CD4-positive, alpha-beta T cell treated with Interleukin-15 for 1 hour (primary cell): Measurements from ENCODE around the gene RAP1GAP.

Experiments used
- DNase-seq: peaks from one replicate; pipeline ENCODE4 v3.0.0-alpha.2; 2020

The RAP1GAP gene

GRCh38 chr1:21624571-21625389, 44.4 kb downstream of the RAP1GAP start:
- no peak for DNase-seq

GRCh38 chr1:21623410-21623961, 45.7 kb downstream of the RAP1GAP start:
- DNase-seq, result no peak

- no peak for DNase-seq
Measured at GRCh38 chr1:21622466-21623315, 46.5 kb downstream of the RAP1GAP start.

- no peak for DNase-seq
Measured at GRCh38 chr1:21621761-21622436, 47.3 kb downstream of the RAP1GAP start.

DNA sequence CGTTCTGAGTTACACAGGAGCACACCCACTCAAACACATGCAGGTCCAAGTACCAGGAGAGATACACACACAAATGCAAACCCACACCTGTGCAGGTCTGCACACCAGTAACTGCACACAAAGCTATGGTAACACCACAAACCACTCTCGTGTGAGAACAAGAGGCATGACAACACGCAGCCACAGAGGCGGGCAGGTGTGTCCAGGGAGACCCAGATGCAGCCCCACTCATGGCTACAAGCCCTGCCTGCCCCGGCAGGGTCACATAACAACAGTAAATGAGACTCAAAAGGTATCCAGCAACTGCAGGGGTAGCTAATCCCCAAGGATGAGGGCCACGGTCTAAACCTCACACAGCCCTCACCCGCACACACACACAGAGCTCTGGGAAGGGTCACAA, 48.1 kb downstream of the RAP1GAP start:
- no peak for DNase-seq

DNA sequence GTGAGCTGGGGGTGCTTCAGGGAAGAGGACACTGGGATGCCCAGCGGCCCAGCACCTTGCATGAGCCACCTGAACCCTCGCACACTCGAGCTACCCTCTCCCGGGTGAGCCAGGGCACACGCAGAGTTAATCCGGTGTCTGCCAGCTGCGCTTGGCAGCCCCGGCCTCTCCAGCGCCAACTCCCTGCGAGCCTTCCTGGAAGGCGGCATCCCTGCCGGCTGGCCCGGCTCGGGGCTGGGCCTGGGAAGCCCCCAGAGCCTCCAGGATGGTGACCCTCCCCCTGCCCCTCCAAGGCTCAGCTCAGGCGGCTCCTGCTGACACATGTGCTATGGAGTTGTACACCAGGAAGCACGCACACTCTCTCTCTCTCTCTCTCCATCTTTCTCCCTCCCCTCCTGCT, 48.7 kb downstream of the RAP1GAP start:
- no peak for DNase-seq

GRCh38 chr1:21620011-21620410, 49.1 kb downstream of the RAP1GAP start:
- DNase-seq, result no peak

DNA sequence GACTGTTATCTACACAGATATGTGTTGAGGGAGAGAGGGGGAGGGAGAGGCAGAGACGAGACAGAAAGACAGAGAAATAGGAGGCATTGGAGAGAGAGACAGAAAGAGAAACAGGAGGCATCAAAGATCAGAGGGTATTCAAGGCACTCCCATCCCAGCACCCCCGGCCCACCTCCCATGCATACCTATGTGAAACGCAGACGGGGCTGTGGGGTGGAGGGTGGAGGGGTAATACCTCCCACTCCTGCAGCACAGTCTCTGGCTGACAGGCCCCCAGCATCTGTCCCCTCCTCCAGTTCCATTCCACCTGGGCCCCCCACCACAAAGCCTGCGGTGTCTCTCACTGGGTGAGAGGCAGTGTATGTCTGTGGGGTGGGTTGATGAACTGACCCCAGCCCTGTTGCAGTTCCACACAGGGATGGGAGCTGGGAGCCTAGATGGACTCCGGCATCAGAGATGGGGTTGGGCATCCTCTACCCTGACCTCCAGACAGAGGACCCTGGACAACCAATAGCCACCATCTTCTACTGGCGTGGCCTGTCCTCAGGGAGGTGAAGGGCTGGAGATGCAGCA, 49.7 kb downstream of the RAP1GAP start:
- DNase-seq, result no peak

GRCh38 chr1:21618561-21619374, 50.4 kb downstream of the RAP1GAP start:
- no peak for DNase-seq

GRCh38 chr1:21618059-21618458, 51.1 kb downstream of the RAP1GAP start:
- DNase-seq, result no peak

DNA sequence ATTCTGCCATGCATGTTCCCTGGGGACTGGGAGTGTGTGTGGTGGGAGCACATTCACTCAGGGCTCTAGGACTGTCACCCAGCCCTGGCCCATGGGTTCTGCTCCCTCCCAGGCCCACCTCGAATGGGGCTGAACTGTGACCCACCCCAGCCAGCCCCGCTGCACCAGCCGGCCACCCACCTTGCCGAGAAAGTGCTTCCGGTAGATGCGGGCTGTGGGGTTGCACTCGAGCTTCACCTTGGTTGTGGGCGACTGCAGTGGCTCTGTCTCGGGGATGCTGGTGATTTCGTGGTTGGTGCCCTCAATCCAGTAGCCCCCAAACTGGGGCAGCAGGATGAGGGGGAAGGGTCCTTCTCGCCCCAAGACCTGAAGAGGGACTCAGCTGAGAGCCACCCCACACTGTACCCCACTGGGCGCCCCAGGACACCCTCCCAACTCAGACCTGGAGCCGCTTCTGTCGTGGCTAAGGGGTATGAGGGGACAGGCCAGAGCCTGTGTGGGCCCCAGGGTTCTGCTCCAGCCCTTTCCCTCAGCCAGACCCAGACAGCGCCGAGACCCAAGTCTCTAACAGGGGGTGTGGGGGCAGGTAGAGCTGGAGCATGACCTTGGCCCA, 51.9 kb downstream of the RAP1GAP start:
- no peak for DNase-seq

- no peak for DNase-seq
Measured at GRCh38 chr1:21616372-21616771, 52.8 kb downstream of the RAP1GAP start.

DNA sequence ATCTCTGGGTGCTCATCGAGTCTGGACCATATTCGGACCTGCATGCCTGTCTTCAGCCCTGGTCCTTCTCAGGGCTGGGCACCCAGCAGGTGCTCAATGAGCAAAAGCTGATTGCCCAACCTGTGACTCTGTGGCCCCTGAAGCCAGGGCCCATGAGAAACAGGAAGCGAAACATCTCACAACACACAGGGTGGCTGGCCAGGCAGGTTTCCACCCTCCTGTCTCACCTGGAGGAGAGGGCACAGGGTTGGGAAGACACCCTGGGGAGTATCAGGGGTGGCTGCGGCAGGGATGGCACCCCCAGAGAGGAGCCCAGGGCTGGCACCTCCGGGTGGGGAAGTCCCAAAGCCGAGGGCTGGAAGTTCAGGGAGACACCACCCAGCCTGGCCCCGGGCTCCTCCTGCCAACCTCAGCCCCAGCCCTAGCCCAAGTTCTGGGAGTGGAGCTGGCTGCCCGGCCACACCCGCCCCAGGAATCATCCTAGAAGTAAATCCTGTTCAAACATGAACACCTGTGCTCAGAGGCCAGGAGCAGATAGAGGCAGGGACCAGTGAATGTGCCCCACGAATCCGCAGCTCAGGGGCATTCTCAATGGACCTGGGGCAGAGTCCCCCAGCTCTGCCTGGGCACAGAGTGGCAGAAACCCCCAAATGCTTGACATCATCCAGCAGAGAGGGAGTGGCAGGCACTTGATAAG, 54.6 kb downstream of the RAP1GAP start:
- DNase-seq, result no peak

- no peak for DNase-seq
Measured at GRCh38 chr1:21613072-21613867, 55.9 kb downstream of the RAP1GAP start.

DNA sequence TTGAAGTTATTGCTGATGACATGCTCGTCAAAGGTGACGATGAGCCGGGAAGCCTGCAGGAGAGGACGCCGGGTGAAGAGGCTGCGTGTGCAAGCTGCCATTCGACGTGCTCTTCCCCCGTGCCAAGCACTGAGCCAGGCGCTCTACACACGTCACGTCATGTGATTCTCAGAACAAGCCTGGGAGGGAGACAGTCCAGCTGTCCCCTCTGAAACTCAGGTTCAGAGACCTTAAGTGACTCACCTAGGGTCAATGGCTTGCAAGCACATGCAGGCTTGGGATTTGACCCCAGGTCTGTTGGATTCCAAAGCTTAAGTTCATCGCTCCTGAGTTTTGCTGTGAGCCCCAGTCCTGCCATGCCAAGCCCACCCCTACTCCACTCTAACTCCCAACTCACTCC, 57.1 kb downstream of the RAP1GAP start:
- DNase-seq, result no peak

- no peak for DNase-seq
Measured at GRCh38 chr1:21610989-21611785, 58.0 kb downstream of the RAP1GAP start.

- no peak for DNase-seq
Measured at GRCh38 chr1:21610027-21610426, 59.1 kb downstream of the RAP1GAP start.

DNA sequence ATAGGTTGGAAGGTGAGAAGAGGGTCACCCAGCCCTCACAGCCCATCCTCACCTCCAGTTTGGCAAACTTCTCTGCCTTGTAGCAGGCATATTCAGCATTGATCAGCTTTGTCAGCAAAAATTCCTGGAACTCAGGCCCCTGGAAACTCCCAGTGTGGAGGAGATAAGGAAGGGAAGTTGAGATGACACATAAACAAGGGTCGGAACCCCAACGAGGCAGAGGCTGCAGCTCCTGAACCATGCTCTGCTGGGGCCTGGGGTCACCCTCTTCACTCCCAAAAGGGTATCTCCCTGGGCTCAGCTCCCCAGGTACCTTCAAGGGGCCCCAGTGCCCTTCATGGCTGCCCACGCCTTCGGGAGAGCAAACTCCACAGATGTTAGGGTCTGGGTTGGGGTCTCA, 60.4 kb downstream of the RAP1GAP start:
- no peak for DNase-seq
